Measurements from ENCODE around the gene MYL6B. TPM values are rescaled to one million over a fixed set of nuclear protein-coding genes. Genes with fewer than 3 reads are reported as not detected.

The MYL6B gene
- total RNA-seq, 4 donors from 2014 or later: 43.5 to 80.4 (median 59.1) TPM

- TF ChIP-seq CTCF (IDR thresholded peaks at IDR 0.05): no peak
- TF ChIP-seq POLR2A (IDR thresholded peaks at IDR 0.05): no peak
- TF ChIP-seq EP300 (IDR thresholded peaks at IDR 0.05): no peak
- WGBS, 2 donors: 80 to 85% methylated on average over 3 of the region's 3 CpGs
- no peaks in the 10 kb centered on the region for H3K9me3 ChIP-seq
- no peak for DNase-seq (ENCODE audit: low spot score in 2 of 2)
- no peak overlapping the region for H3K27ac ChIP-seq
- H3K4me3 ChIP-seq: no peak overlapping the region
- H3K4me1 ChIP-seq: no peaks in the 10 kb centered on the region
- peaks cover 0 to 100% (median 42%) of the 10 kb centered on the region in 3 donors for H3K36me3 ChIP-seq
- H3K27me3 ChIP-seq: no peaks in the 10 kb centered on the region
These were observed 26.0 kb downstream of the MYL6B start for GRCh38 chr12:56178347-56178746.

GRCh38 chr12:56186957-56187356, 34.6 kb downstream of the MYL6B start:
- H3K27ac ChIP-seq: no peak overlapping the region
- peaks cover 0 to 32% (median 16%) of the 10 kb centered on the region in 4 donors for H3K4me1 ChIP-seq
- no peak for DNase-seq (ENCODE audit: low spot score in 2 of 2)
- no peaks in the 10 kb centered on the region for H3K27me3 ChIP-seq
- no peak overlapping the region for H3K4me3 ChIP-seq
- 43 to 50% methylated on average over 2 of the region's 2 CpGs for WGBS, 2 donors
- H3K36me3 ChIP-seq: peaks cover 0 to 55% (median 21%) of the 10 kb centered on the region in 3 donors
- no peaks in the 10 kb centered on the region for H3K9me3 ChIP-seq
- no peak for TF ChIP-seq CTCF (IDR thresholded peaks at IDR 0.05)
- TF ChIP-seq POLR2A (IDR thresholded peaks at IDR 0.05): no peak

- no peak for TF ChIP-seq EP300 (IDR thresholded peaks at IDR 0.05)
- no peak for TF ChIP-seq POLR2A (IDR thresholded peaks at IDR 0.05)
- no peak for TF ChIP-seq CTCF (IDR thresholded peaks at IDR 0.05)
- peak overlapping the region; percentile 71 to 92 (median 89) for H3K4me3 ChIP-seq
- no peaks in the 10 kb centered on the region for H3K9me3 ChIP-seq
- H3K27ac ChIP-seq: peak overlapping the region; percentile 89 to 94 (median 92)
- peaks cover 0 to 32% (median 16%) of the 10 kb centered on the region in 4 donors for H3K4me1 ChIP-seq
- peaks cover 0 to 42% (median 17%) of the 10 kb centered on the region in 3 donors for H3K36me3 ChIP-seq
- no peak for DNase-seq (ENCODE audit: low spot score in 2 of 2)
- H3K27me3 ChIP-seq: no peaks in the 10 kb centered on the region
- whole genome bisulfite sequencing, 2 donors: 5 to 6% methylated on average over 10 of the region's 10 CpGs
These were observed 35.9 kb downstream of the MYL6B start for GRCh38 chr12:56188131-56188777.

- Histone ChIP-seq H3K4me3 (peak overlapping the region; percentile 71 to 92 (median 89)), H3K4me1 (peaks cover 0 to 32% (median 16%) of the 10 kb centered on the region in 4 donors), H3K36me3 (peaks cover 0 to 37% (median 14%) of the 10 kb centered on the region in 3 donors), H3K9me3 (no peaks in the 10 kb centered on the region), H3K27me3 (no peaks in the 10 kb centered on the region), H3K27ac (peak overlapping the region; percentile 89 to 94 (median 92))
- DNase-seq (ENCODE audit: low spot score in 2 of 2): no peak
- WGBS, 2 donors: 0 to 2% methylated on average over 10 to 14 of the region's 17 CpGs
- no peak for TF ChIP-seq EP300 (IDR thresholded peaks at IDR 0.05)
- TF ChIP-seq CTCF (IDR thresholded peaks at IDR 0.05): no peak
- no peak for TF ChIP-seq POLR2A (IDR thresholded peaks at IDR 0.05)
These were observed 36.4 kb downstream of the MYL6B start for GRCh38 chr12:56188778-56189098.

- 0 to 1% methylated on average over 47 to 48 of the region's 93 CpGs for WGBS, 2 donors
These were observed 36.9 kb downstream of the MYL6B start, which contains the start of gene SMARCC2 for GRCh38 chr12:56189099-56189917. SMARCC2 (minus strand) TSS chr12:56189483; CDS start chr12:56189461, 22 bp downstream.

More at GRCh38 chr12:56189099-56189917, 36.9 kb downstream of the MYL6B start, which contains the start of gene SMARCC2:
- Histone ChIP-seq H3K27ac (peak within 1 kb of the TSS; percentile 93 to 95 (median 94)), H3K9me3 (no peaks in the 10 kb centered on the region), H3K4me3 (peak within 1 kb of the TSS; percentile 71 to 92 (median 89)), H3K27me3 (no peaks in the 10 kb centered on the region), H3K36me3 (peaks cover 0 to 31% (median 9%) of the 10 kb centered on the region in 3 donors), H3K4me1 (peaks cover 0 to 32% (median 16%) of the 10 kb centered on the region in 4 donors)
- DNase-seq (ENCODE audit: low spot score in 2 of 2): peak; percentile 75 to 83
- peak in 1 of 2 donors; percentile 43 for TF ChIP-seq EP300 (IDR thresholded peaks at IDR 0.05)
- peak in 1 of 2 donors; percentile 24 for TF ChIP-seq POLR2A (IDR thresholded peaks at IDR 0.05)
- TF ChIP-seq CTCF (IDR thresholded peaks at IDR 0.05): peak; percentile 78 to 96 (median 86)

All from tibial nerve (tissue), 4 donors.